Limb (tissue), 2 donors: Measurements from ENCODE around the gene HYAL2.
A peak's percentile ranks its signal among the peaks of the same experiment; 100 is the strongest.

ENCODE experiments used
- DNase-seq, 2 donors: peaks; one replicate each; pipeline ENCODE4 v3.0.0-alpha.2; 2016; ENCODE audit errors: extremely low spot score in 2 of 2

Gene HYAL2

DNA sequence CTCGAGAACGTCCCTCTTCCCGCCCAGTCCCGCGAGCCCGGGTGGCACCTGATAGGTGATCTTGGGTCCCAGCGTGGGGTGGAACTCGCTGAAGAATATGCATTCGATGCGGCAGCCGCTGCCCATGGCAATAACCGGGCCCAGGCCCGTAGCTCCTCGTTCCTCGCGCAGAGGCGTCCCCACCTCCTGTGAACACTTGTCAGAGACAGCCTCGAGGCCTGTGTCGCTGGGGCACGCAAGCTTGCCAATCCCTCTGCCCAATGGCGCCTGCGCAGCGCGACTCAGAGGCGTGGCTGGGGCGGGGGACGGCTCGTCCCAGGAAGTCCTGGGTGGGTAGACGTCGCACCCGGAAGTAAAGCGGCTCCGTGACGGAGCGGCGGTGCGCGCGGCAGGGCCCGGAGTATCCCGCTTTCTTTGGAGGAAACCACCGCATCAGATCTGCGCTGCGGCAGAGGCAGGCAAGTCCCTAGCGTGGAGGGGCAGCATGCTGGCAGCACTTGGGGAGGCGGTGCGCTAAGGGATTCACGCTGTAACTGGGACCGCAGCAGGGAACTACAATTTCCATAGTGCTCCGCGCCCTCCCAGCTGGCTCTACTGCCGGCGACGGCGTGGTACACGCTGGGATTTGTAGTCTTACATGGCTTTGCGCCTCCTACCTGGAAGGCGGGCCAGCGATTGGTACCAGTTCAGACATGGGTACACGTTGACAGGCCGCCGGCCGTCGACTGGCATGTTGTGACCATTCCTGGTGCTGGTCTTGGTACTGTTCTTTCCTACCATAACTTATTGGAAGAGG is 28.2 kb upstream of the HYAL2 start, which contains the start of the genes CYB561D2 and NPRL2:
CYB561D2 (plus strand) TSS at position 336 of the 796 bp plus-strand sequence. CDS start 572 bp downstream, outside the sequence.
NPRL2 (minus strand) TSS at position 249 of the 796 bp plus-strand sequence; CDS start at position 126, 123 bp downstream.
- peak; percentile 95 to 96 for DNase-seq

DNA sequence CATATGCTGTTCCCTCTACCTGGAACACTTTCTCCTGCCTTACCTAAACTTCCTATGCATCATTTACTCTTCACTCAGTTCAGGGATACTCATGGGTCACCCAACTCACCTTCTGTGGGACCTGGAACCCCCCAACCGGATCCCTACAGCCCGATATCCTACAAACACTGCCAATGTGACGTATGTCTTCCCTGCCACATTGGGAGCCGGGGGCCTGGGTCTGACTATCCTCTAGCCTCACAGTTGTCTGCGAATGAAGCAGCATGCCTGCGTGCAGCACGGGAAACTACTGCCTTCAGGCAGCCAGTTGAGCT is 27.6 kb upstream of the HYAL2 start:
- DNase-seq = no peak

DNA sequence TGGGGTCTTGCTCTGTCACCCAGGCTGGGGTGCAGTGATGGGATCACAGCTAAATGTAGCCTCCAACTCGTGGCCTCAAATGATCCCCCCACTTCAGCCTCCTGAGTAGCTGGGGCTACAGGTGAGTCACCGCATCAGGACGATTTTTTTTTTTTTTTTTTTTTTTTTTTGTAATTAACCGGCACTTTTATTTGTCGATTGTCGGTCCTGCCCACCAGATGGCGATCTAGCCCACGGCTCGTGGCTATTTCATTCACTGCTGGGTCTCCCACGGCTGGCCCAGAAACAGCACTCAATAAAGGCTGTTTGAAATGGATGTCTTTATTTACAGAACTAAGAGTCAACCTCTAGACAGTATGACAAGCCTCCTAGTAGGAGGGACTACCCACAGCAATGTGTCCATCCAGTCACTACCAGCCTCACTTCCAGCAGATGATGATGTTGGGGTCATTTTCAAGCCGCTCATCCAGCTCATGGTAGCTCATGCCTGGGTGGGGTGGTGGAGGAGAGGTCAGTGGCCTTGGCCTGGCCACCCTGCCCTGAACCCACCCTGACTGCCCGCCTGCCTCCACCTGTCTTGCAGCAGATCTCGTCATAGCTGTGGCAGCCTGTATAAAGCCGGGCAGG is 24.8 kb upstream of the HYAL2 start:
- peak; percentile 74 to 85 for DNase-seq

DNA sequence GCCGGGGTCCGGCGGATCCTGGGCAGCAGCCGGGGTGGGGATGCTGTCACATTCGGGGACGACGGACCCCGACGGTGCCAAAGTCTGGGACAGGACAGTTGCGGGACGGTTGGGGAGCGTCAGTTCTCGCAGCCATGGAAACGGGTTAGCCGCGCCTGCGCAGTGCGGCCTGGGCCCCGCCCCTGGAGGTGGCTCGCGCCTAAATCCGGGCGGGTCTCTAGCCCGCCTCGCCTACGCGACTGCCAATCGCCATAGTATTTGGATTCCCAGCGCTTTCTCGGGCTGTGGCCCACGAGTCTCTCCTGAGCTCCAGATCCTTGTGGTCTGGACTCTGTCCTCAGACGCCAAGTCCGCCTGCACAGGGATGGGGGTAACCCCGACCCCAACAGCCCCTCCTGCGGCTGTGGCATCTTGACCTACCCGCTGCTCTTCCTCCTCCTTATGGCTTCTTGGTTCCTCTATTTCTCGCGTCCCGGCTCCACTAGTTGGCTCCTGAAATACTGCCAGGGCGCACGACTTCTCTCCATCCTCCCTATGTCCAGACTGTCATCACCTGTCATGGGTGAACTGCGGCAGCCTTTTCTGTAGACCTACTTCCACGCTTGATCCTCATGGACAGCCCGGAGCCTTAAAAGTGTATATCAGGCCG is 23.2 kb upstream of the HYAL2 start, which contains the start of gene ZMYND10:
ZMYND10 (minus strand) TSS at position 147 of the 649 bp plus-strand sequence. CDS start 153 bp downstream, outside the sequence.
- peak; percentile 51 to 80 for DNase-seq

DNA sequence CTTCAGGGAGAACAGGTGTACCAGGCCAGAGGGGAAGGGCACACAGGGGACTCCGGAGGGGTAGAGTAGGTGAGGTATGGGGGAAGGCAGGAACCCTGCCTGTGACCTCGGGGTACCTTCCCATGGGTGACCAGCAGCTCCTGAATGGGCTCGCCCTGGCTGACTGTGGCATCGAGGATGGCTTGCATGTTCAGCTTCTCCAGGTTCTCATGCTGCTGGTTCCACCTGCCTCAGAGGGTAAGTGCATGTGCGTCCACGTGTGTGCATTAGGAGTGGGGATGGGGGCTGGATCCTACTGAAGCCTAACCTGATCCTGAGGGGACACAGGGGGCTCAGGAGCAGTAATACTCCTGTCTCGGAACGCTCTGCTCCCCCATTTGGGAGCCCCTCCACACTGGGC is 22.5 kb upstream of the HYAL2 start:
- DNase-seq = no peak

DNA sequence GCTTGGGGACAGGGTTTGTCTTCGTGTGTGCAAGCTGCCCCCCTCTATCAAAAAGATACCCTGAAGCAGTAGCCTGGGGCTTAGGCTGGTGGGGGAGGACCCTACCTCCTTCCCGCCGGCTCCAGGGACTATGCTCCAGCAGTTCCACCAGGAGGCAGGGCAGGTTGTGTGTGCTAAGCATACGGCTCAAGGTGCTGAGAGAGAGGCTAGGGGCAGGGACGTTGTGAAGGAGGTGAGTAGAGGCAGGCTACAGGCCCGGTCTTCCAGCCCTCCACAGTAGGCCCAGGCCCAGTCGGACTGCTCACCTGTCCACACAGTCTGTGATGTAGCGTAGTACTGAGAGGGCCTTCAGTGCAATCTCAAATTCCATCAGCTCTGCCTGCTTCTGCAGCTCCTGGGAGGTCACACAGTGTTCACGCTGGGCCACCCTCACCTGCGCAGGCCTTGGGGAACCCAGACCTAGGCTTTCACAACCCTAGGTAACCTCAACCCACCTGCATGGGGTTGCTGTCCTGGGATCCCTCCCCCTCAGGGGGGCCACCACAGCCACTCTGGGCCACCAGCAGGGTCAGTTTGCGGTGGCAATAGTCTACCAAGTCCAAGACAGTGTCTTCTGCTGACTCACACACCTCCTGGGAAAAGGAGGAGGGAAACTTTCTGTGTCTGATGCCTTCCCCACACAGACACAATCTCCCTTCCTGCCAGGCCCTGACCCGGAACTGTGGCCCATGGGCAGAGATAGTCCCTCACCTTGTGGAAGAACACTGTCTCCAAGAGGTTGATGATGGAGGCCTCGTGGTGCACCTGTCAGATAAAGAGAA is 20.5 kb upstream of the HYAL2 start:
- DNase-seq = no peak

DNA sequence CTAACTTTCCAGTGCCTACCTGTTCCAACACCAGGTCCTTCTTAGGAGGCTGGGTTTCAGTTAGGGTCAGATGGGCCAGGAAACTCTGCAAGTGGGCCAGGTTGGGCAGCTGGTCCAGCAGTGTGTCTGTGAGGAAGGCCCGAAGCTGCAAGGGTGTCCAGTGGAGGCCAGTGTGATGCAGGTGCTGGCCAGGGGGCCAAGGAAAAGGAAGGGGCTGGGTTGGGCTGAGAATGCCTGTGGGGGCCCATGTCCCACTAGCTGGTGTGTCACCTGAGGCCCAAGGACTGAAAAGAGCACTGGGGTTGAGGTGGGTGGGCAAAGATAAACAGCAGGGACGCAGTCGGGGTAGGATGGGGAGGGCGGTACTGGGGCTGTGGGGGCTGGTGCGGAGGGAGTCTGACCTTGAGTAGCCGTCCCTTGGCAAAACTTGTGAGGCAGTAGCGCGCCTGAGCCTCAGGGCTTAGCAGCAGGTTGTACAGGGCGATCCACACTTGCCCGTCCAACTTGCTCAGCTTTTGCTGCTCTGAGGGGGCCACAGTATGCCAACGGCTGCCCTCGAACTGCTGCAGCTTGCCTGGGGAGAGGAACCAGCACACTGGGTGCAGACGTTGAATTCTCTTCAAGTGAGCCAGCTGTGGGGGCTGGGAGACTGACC is 19.6 kb upstream of the HYAL2 start:
- DNase-seq = no peak

DNA sequence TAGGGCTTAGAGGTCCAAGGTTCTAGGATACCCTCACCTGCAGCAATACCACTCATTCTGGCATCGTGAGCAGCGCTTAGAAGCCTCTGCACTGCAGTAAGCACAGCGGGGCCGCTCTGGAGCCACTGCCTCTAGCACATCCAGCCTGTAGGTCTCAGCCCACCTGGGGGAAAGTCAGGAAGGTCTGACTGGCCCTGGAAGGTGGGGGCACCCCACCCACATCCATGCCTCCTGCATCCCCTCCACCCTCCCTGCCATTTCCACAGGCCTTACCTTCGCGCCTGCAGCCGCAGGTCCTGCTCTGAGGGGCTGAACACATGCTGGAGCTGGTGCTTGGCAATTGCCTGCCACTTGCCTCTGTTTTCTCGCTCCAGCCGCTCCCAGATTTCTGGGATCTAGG is 19.0 kb upstream of the HYAL2 start:
- DNase-seq = no peak

DNA sequence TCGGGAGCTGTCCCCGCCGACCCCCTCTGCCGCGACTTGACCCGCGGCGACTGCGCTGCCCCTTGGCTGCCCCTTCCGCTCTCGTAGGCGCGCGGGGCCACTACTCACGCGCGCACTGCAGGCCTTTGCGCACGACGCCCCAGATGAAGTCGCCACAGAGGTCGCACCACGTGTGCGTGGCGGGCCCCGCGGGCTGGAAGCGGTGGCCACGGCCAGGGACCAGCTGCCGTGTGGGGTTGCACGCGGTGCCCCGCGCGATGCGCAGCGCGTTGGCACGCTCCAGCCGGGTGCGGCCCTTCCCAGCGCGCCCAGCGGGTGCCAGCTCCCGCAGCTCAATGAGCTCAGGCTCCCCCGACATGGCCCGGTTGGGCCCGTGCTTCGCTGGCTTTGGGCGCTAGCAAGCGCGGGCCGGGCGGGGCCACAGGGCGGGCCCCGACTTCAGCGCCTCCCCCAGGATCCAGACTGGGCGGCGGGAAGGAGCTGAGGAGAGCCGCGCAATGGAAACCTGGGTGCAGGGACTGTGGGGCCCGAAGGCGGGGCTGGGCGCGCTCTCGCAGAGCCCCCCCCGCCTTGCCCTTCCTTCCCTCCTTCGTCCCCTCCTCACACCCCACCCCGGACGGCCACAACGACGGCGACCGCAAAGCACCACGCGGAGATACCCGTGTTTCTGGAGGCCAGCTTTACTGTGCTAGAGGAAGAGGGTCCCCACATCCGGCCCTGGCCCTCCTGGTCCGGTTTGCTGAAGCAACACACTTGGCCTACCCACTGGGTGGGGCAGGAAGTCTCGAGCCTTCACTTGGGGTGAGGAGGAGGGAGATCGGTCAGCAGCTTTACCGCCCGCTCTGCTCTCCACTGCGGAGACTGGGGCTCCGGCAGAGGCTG is 18.1 kb upstream of the HYAL2 start, which contains the start of gene RASSF1:
RASSF1 (minus strand) TSS at position 389 of the 882 bp plus-strand sequence; CDS start at position 358, 31 bp downstream.
- peak; percentile 68 to 71 for DNase-seq

DNA sequence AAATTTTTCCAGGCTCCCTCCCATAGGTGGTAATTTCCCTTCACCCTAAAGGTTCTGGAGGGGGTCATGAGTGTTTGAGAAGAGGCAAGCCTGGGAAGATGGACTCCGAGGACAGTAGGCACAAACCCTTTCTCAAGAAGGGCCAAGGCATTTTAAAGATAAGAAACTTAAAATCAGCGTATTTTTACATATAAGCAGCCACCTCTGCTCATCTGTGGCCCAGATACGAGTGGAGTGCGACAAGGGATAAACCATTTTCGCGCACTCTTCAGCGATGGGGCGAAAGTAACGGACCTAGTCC is 17.6 kb upstream of the HYAL2 start:
- no peak for DNase-seq

DNA sequence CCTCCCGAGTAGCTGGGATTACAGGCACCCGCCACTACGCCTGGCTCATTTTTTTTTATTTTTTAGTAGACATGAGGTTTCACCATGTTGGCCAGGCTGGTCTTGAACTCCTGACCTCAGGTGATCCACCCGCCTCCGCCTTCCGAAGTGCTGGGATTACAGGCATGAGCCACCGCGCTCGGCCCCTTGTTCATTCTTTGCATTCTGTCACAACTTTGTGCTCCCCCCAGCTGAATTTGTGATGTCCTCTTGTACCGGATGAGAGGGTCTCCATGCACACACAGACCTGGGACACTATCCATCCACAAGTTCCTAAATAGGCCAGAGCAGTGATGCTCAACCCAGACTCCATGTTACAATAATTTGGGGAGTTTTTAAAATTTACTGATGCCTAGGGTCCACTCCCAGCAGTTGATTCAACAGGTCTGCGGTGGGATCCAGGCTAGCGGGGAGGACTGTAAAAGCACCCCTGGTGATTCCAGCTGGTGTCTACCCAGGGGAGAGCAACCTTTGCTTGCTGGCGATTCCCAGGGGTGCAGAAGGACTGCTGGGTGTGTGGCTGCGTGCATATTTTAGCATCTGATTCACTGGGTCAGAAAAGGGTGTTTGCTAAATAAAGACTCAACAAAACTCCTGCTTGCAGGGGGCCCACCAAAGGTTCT is 17.1 kb upstream of the HYAL2 start:
- no peak for DNase-seq

DNA sequence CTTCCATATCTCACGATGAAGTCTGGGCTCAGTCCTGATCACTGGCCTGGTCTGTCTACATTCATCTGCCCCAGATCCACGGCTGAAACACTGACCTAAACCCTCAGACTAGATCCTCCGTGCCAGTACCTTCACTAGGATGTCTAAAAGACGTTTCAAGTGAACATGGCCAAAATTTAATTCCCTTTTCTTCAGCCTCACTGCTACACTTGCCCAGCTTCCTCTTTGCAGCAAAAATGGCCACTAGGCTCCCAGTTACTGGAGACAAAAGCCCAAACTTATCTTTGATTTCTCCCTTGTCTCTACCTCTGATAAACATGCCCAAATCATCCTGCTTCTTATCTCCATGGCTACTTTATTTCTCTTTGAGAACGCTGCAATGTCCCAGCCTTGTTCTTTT is 16.4 kb upstream of the HYAL2 start:
- no peak for DNase-seq

DNA sequence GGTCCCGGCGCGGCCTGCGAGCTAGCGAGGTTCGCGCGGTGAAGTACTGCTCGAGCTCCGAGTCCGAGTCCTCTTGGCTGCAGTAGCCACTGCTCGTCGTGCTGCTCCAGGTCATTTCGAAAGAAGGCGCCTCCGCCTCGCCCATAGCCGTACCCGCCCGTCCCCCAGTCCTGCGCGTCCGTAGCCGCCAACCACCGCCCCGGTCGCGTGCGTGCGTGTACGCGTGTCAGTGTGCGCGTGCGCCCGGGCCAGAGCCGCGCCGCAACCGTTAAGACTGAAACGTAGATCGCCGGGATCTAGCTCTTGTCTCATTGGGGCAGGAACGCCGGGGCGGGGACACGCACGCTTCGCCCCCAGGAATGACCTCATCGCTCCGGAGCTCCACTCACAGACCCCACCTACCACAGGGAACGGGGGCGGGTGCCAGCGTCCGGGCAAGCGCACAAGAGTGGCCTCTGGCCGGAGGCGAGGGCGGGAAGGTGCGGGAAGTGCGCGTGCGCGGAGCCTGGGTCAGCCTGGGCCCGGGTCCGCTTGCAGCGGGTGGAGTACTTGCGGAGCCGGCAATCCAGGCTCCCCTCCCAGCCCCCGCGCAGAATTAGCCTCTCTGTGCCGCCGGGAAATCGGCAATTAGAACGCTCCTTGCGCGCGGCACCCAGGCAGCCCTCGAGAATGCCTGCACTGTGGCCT is 14.8 kb upstream of the HYAL2 start:
- peak; percentile 98 to 99 for DNase-seq

DNA sequence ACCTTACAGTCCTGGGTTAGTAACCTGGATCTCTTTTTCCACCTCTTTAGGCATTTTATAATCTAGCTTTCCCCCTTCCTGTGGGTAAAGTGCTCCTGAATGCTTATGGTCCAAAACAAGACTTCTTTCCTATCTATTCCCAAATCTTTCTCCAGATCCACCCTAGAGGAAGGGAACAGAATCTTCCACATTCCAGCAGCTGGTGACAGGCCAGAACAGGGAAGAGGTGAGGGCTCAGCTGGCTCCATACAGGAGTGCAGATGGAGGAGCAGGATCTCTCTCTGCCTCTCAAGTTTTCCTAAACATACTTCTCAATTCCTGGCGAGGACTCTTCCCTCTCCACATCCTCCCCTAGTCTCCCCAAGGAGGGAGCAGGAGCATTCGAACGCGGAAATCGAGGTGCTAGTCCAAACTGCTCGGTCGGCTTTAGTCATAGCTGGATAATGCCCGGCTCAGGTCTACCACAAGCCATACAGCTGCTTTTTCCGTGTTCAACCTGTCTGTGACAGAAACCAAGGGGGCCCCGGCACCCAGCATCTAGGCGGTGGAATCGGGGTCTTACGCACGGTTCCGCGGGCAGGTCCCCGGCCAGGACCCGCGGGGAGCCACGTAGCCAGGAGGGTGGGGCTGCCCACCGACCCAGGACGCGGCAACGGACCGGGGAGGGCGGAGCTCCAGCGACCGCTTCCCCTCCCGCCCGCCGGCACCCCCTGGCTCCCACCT is 14.1 kb upstream of the HYAL2 start:
- DNase-seq = no peak

DNA sequence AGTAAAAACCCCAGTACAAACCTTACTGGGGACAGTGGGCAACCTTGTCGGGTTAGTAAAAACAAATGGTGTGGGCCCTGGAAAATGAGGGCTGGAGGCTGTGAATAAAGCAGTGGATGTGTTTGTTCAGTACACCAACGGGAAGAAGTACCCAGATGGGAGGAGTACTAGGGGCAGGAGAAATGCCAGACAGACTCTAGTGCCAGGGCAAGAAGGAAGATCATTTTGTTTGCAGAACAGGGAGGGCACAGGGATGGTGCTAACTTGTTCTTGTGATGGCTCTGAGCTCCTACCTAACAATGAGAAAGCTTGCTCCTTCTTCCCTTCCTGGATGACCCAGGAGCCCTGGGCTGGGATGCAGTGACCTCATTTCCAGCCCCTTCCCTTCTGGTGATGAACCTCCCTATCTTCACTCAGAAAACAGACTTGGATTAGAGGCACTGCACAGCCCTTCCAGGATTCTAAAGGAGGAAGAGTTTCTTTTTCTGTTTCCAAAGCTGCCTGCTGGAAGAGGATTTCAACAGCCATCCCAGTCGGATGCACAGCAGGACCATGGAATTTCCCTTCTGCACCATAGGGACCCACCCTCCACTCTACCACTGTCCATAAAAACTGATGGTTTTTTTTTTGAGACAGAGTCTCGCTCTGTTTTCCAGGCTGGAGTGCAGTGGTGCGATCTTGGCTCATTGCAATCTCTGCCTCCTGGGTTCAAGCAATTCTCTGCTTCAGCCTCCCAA is 12.0 kb upstream of the HYAL2 start:
- DNase-seq = no peak

DNA sequence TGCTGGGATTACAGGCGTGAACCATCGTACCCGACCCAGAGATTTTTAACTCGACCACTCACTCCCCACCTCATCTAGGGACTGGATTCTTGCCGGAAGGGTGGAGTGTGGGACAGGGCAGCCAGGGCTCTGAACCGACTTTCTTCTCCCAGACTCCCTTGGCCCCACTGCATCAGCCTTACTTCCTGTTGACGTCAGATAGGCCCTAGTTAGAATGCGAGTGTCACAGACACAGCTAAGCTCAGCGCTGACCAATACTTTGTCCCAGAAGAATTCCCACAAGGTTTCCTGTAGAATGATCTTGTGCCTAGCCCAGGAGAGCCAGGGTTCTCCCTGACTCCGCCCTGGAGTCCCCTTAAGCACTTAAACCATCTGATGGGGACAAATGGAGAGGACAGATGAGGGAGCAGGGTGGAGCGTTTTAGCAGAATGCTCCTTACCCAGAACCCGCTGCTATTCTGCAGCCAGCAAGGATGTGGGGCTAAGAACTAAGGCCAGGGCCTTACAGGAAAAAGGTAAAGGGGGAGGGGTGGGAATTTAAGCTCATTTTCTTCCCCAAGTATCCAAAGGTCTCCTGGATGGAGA is 11.3 kb upstream of the HYAL2 start:
- no peak for DNase-seq

DNA sequence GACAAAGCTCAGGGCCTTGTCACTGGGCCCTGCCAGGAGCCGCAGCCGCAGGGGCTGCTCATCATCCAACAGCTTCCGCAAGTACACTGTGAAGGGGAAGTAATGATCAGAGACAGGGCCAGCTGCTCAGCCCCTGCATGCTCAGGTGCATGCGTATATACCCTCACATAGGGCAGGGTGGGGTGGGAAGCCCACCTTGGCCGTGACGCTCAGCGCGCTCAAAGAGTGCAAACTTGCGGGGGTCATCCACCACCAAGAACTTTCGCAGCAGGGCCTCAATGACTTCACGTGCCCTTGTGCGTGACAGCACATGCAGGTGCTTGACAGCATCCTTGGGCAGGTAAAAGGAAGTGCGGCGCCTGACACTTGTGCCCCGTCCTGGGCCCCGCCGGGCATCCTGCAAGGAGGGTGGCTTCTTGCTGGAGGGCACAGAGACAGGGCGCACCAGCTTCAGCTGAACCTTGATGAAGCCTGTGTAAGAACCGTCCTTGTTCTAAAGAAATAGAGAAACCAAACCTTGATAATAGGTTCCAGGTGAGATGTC is 8.9 kb upstream of the HYAL2 start:
- DNase-seq = no peak
